ENCODE data around the gene CDK9.

DNA sequence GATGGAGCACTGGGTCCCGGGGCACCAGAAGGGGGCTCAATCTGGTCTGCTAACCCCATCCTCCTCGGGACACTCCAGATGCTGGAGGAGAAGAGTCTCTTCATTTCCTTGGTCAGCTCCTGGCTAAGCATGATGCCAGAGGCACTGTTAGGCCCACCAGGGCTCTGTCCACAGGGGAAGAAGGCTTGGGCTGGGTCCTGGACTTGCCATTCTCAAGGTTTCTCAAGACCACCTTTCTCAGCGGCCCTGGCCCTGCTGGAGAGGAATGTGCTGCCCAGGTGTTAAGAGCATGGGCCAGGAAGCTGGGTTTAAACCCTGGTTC lies 15.3 kb upstream of the CDK9 start:
- TF ChIP-seq, protein P1, sequence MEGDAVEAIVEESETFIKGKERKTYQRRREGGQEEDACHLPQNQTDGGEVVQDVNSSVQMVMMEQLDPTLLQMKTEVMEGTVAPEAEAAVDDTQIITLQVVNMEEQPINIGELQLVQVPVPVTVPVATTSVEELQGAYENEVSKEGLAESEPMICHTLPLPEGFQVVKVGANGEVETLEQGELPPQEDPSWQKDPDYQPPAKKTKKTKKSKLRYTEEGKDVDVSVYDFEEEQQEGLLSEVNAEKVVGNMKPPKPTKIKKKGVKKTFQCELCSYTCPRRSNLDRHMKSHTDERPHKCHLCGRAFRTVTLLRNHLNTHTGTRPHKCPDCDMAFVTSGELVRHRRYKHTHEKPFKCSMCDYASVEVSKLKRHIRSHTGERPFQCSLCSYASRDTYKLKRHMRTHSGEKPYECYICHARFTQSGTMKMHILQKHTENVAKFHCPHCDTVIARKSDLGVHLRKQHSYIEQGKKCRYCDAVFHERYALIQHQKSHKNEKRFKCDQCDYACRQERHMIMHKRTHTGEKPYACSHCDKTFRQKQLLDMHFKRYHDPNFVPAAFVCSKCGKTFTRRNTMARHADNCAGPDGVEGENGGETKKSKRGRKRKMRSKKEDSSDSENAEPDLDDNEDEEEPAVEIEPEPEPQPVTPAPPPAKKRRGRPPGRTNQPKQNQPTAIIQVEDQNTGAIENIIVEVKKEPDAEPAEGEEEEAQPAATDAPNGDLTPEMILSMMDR (conservative IDR thresholded peaks at IDR 0.05; ENCODE audit: low read depth, low read length) = no peak
- TF ChIP-seq EZH2 (IDR thresholded peaks at IDR 0.05; ENCODE audit: borderline replicate concordance, low read depth, low read length, poor library complexity, severe bottlenecking) = no peak
